Activated CD4-positive, alpha-beta T cell treated with anti-CD3 and anti-CD28 coated beads, Interleukin-2, Interleukin-6, amounts not matched to agents 100 ng/mL and 50 ng/mL, durations not matched to agents 16 hours and 8 hours (primary cell): ENCODE data around the gene PRRC2A.

Experiments
- DNase-seq: peaks from one replicate; pipeline ENCODE4 v3.0.0-alpha.2; 2020

Gene PRRC2A

GRCh38 chr6:31620586-31621319 is at the start of gene PRRC2A:
PRRC2A (plus strand) TSS chr6:31620715; CDS start chr6:31622790, 2,075 bp downstream.
- DNase-seq = peak; percentile 85

GRCh38 chr6:31572041-31572911 is 48.2 kb upstream of the PRRC2A start, which contains the start of gene LTA:
LTA (plus strand) TSS chr6:31572289; CDS start chr6:31572743, 454 bp downstream.
- DNase-seq = peak; percentile 89

- no peak for DNase-seq
These were observed 47.0 kb upstream of the PRRC2A start for GRCh38 chr6:31573239-31574105.

DNA sequence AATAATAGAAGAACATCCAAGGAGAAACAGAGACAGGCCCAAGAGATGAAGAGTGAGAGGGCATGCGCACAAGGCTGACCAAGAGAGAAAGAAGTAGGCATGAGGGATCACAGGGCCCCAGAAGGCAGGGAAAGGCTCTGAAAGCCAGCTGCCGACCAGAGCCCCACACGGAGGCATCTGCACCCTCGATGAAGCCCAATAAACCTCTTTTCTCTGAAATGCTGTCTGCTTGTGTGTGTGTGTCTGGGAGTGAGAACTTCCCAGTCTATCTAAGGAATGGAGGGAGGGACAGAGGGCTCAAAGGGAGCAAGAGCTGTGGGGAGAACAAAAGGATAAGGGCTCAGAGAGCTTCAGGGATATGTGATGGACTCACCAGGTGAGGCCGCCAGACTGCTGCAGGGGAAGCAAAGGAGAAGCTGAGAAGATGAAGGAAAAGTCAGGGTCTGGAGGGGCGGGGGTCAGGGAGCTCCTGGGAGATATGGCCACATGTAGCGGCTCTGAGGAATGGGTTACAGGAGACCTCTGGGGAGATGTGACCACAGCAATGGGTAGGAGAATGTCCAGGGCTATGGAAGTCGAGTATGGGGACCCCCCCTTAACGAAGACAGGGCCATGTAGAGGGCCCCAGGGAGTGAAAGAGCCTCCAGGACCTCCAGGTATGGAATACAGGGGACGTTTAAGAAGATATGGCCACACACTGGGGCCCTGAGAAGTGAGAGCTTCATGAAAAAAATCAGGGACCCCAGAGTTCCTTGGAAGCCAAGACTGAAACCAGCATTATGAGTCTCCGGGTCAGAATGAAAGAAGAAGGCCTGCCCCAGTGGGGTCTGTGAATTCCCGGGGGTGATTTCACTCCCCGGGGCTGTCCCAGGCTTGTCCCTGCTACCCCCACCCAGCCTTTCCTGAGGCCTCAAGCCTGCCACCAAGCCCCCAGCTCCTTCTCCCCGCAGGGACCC is 46.1 kb upstream of the PRRC2A start:
- peak; percentile 57 for DNase-seq

GRCh38 chr6:31575335-31575901 is 45.1 kb upstream of the PRRC2A start, which contains the start of gene TNF:
TNF (plus strand) TSS chr6:31575565; CDS start chr6:31575742, 177 bp downstream.
- DNase-seq = peak; percentile 95

DNA sequence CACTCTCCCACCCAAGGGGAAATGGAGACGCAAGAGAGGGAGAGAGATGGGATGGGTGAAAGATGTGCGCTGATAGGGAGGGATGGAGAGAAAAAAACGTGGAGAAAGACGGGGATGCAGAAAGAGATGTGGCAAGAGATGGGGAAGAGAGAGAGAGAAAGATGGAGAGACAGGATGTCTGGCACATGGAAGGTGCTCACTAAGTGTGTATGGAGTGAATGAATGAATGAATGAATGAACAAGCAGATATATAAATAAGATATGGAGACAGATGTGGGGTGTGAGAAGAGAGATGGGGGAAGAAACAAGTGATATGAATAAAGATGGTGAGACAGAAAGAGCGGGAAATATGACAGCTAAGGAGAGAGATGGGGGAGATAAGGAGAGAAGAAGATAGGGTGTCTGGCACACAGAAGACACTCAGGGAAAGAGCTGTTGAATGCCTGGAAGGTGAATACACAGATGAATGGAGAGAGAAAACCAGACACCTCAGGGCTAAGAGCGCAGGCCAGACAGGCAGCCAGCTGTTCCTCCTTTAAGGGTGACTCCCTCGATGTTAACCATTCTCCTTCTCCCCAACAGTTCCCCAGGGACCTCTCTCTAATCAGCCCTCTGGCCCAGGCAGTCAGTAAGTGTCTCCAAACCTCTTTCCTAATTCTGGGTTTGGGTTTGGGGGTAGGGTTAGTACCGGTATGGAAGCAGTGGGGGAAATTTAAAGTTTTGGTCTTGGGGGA is 44.4 kb upstream of the PRRC2A start:
- no peak for DNase-seq

- peak; percentile 82 for DNase-seq
These were observed 43.5 kb upstream of the PRRC2A start for GRCh38 chr6:31576897-31577578.

- no peak for DNase-seq
These were observed 42.9 kb upstream of the PRRC2A start for GRCh38 chr6:31577579-31577966.

DNA sequence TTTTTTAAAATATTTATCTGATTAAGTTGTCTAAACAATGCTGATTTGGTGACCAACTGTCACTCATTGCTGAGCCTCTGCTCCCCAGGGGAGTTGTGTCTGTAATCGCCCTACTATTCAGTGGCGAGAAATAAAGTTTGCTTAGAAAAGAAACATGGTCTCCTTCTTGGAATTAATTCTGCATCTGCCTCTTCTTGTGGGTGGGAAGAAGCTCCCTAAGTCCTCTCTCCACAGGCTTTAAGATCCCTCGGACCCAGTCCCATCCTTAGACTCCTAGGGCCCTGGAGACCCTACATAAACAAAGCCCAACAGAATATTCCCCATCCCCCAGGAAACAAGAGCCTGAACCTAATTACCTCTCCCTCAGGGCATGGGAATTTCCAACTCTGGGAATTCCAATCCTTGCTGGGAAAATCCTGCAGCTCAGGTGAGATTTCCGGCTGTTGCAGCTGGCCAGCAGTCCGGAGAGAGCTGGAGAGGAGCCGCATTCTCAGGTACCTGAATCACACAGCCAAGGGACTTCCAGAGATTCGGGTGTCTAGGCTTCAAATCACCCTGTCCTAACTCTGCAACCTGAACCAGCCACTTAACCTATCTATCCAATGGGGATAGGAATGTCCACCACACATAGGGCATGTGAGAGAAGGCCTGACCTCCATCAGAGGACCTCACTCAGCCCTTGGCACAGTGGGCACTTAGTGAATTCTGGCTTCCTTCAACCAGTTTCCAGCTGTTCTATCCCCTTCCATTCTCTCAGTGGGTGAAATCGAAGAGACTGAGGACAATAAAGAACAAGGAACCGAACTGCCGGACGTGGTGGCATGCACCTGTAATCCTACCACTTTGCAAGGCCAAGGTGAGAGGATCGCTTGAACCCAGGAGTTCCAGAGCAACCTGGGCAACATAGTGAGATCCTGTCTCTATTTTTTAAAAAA is 42.1 kb upstream of the PRRC2A start:
- DNase-seq = no peak

GRCh38 chr6:31579119-31579505 is 41.4 kb upstream of the PRRC2A start:
- DNase-seq = no peak

GRCh38 chr6:31579546-31580437 is 40.7 kb upstream of the PRRC2A start:
- no peak for DNase-seq

GRCh38 chr6:31580438-31580740 is 40.1 kb upstream of the PRRC2A start:
- no peak for DNase-seq

DNA sequence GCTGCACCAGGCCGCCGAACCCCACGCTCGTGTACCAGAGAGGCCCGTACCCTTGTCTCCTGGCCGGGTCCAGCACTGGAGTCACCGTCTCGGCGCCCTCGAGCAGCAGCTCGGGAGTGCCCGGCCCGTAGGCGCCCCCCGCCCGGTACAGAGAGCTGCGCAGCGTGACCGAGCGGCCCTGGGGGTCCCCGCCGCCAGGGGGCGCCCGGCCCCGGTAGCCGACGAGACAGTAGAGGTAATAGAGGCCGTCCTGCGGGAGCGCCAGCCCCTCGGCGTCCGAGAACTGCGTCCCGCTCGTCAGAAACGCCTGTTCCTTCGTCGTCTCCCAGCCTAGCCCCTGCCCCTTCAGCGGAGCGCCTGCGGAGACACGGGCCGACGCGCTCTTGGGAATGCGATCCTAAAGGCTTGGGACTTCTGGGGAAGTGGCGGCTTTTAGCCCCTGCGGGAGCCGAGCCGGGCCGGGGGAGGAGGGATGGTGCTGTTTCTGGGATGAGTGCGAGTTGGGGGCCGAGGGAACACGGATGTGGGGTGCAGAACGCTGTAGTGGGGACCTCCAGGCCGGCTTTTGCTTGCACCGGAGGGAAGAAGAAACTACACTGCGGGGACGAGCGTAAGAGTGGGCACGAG is 39.6 kb upstream of the PRRC2A start:
- DNase-seq = peak; percentile 94

GRCh38 chr6:31581434-31582229 is 38.9 kb upstream of the PRRC2A start:
- no peak for DNase-seq

- DNase-seq = peak; percentile 68
These were observed 38.3 kb upstream of the PRRC2A start, which contains the start of gene LTB for GRCh38 chr6:31582230-31582643. LTB (minus strand) TSS chr6:31582424; CDS start chr6:31582417, 7 bp downstream.

- peak; percentile 81 for DNase-seq
These were observed 35.0 kb upstream of the PRRC2A start for GRCh38 chr6:31585491-31585890.
